ENCODE measurements around the gene RPS14. TPM values are rescaled to one million over a fixed set of nuclear protein-coding genes. Genes with fewer than 3 reads are reported as not detected.

Gene RPS14
- polyA plus RNA-seq, 1 donor from 2014 or later: 3,490 TPM

GRCh38 chr5:150498501-150498900 lies 49.0 kb upstream of the RPS14 start:
- Histone ChIP-seq H3K27ac (ENCODE audit: low read length) (no peak overlapping the region), H3F3A (ENCODE audit: insufficient read depth, low read length, poor library complexity, severe bottlenecking) (no peaks in the 10 kb centered on the region), H3K9me2 (ENCODE audit: insufficient read depth, low read length) (no peaks in the 10 kb centered on the region), H3K4me2 (ENCODE audit: low read length) (no peak overlapping the region), H4K20me1 (ENCODE audit: insufficient read depth) (no peaks in the 10 kb centered on the region), H2AFZ (ENCODE audit: low read depth, low read length) (no peak overlapping the region), H3K27me3 (ENCODE audit: insufficient read depth, low read depth, low read length) (no peaks in the 10 kb centered on the region), H3K4me3 (ENCODE audit: low read length) (no peak overlapping the region), H3K36me3 (ENCODE audit: insufficient read depth, low read length) (no peaks in the 10 kb centered on the region), H3K9ac (ENCODE audit: low read length) (no peak overlapping the region), H3K79me2 (replicated peaks; ENCODE audit: insufficient read depth, low read length) (peaks cover 49% of the 10 kb centered on the region), H3K9me3 (ENCODE audit: low read length) (no peaks in the 10 kb centered on the region)
- TF ChIP-seq EP300 (conservative IDR thresholded peaks at IDR 0.05; ENCODE audit: poor library complexity, severe bottlenecking) (no peak), REST (IDR thresholded peaks at IDR 0.05; ENCODE audit: borderline replicate concordance) (no peak), EZH2 (IDR thresholded peaks at IDR 0.05; ENCODE audit: borderline replicate concordance, insufficient read depth, low read length, poor library complexity, severe bottlenecking) (no peak)

GRCh38 chr5:150497989-150498317 lies 48.4 kb upstream of the RPS14 start:
- no peak overlapping the region for H3K27ac ChIP-seq (ENCODE audit: low read length)

More at GRCh38 chr5:150497989-150498317, 48.4 kb upstream of the RPS14 start:
- no peaks in the 10 kb centered on the region for H3K27me3 ChIP-seq (ENCODE audit: insufficient read depth, low read depth, low read length)
- H3K9ac ChIP-seq (ENCODE audit: low read length): no peak overlapping the region
- no peaks in the 10 kb centered on the region for H3K9me2 ChIP-seq (ENCODE audit: insufficient read depth, low read length)
- H3K36me3 ChIP-seq (ENCODE audit: insufficient read depth, low read length): no peaks in the 10 kb centered on the region
- H2AFZ ChIP-seq (ENCODE audit: low read depth, low read length): no peak overlapping the region
- TF ChIP-seq RAD21 (conservative IDR thresholded peaks at IDR 0.05): no peak
- no peak for TF ChIP-seq POLR2AphosphoS5 (IDR thresholded peaks at IDR 0.05)
- no peak for TF ChIP-seq EZH2 (IDR thresholded peaks at IDR 0.05; ENCODE audit: borderline replicate concordance, insufficient read depth, low read length, poor library complexity, severe bottlenecking)
- TF ChIP-seq CTCF (IDR thresholded peaks at IDR 0.05; ENCODE audit: poor library complexity, severe bottlenecking): no peak
- no peak for TF ChIP-seq SMC3 (conservative IDR thresholded peaks at IDR 0.05; ENCODE audit: poor library complexity)
- no peak for TF ChIP-seq REST (IDR thresholded peaks at IDR 0.05; ENCODE audit: borderline replicate concordance)
- no peak for TF ChIP-seq EP300 (conservative IDR thresholded peaks at IDR 0.05; ENCODE audit: poor library complexity, severe bottlenecking)
- no peak for TF ChIP-seq MXI1 (conservative IDR thresholded peaks at IDR 0.05; ENCODE audit: poor library complexity, severe bottlenecking)
- TF ChIP-seq TAF1 (IDR thresholded peaks at IDR 0.05; ENCODE audit: low read depth): no peak
- H3K4me2 ChIP-seq (ENCODE audit: low read length): no peak overlapping the region
- no peaks in the 10 kb centered on the region for H3K9me3 ChIP-seq (ENCODE audit: low read length)
- H3F3A ChIP-seq (ENCODE audit: insufficient read depth, low read length, poor library complexity, severe bottlenecking): no peaks in the 10 kb centered on the region
- peaks cover 49% of the 10 kb centered on the region for H3K79me2 ChIP-seq (replicated peaks; ENCODE audit: insufficient read depth, low read length)
- no peak overlapping the region for H3K4me3 ChIP-seq (ENCODE audit: low read length)
- H4K20me1 ChIP-seq (ENCODE audit: insufficient read depth): no peaks in the 10 kb centered on the region

All from neural cell (in vitro differentiated cells).